HG03066 (cell line): Measurements from ENCODE around the gene NGF.

Source experiments
- ATAC-seq: cut with Tn5 transposase; IDR thresholded peaks from one replicate; pipeline ENCODE4 v1.9.1; 2021; ENCODE audit warnings: low read depth; ENCODE audit not compliant: unreplicated experiment

Gene NGF

GRCh38 chr1:115337276-115337632 lies 795 bp downstream of the NGF start:
- no peak for ATAC-seq

DNA sequence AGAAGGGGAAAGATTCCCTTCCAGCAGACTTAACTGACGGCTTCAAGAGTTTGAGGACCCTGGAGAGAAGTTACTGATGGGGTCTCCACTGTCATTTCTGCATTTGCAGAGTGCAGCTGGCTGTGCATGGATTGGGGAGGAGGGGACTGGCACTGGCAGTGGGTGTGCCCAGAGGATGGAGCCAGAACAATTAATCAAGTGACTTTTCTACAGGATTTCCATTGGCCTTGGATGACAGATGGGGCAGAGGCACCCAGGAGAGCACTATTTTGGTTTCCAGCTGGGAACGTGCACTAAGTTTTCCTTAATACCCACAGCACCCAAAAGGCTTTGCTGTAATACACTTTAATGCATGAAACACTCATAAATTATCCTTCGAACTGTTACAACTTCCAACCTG lies 1.3 kb downstream of the NGF start:
- no peak for ATAC-seq

- no peak for ATAC-seq
These were observed 5.0 kb downstream of the NGF start for GRCh38 chr1:115332813-115333608.

DNA sequence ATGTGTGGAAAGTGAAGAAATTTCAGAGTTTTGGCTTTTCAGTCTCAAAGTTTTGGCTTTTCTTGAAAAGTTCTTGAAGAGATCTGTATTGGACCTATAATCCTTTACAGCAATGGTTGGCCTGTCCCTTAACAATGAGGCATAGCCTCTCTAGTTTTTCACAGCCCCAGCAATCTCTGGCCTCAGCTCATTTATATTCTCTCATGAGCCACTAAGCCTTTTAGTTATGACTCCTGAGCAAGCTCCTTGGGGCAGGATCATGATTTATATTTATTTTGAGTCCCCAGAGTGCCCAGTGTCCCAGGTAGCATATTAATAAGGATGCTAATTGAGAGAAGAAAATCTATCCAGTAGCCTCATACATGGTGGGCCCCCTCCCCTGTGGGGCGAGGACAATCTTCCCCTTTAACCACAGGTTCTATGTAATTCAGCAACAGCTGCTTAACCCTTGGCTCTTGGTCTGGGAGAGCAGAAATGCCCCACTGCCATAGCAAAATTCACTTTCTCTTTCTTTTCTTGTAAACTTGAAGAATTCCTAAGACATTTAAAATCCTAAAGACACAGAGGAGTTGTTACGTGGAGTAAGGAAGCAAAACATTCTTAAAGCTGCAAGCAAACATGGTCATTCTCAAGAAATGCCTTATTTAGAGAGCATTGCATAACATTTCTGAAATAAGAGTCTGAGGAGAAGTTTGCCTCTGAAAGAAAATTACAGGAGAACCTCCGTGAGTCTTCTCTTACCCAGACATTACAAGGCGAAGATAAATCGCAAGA lies 6.3 kb downstream of the NGF start:
- no peak for ATAC-seq

- no peak for ATAC-seq
These were observed 7.5 kb downstream of the NGF start for GRCh38 chr1:115330480-115331013.

GRCh38 chr1:115329965-115330364 lies 8.1 kb downstream of the NGF start:
- ATAC-seq = no peak

GRCh38 chr1:115327270-115327669 lies 10.8 kb downstream of the NGF start:
- ATAC-seq = no peak

DNA sequence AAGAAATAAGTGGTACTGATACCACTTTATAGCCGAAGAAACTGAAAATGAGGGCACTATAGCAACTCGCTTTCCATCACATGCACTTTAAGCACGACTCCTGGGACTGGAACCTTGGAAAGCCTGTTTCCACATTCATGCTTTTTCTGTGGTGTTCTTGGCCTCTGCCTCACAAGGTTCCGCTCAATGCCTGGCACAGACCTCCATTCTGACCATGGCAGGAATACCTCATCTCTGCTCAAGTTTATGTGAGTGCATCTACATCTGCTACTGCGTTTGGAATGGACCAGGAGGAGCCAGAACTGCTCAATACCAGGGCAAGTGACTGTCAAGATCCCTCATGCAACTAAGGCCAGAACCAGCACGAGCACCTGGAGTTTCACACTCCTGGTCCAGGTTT lies 11.6 kb downstream of the NGF start:
- ATAC-seq = no peak

- no peak for ATAC-seq
These were observed 12.2 kb downstream of the NGF start for GRCh38 chr1:115325874-115326273.

DNA sequence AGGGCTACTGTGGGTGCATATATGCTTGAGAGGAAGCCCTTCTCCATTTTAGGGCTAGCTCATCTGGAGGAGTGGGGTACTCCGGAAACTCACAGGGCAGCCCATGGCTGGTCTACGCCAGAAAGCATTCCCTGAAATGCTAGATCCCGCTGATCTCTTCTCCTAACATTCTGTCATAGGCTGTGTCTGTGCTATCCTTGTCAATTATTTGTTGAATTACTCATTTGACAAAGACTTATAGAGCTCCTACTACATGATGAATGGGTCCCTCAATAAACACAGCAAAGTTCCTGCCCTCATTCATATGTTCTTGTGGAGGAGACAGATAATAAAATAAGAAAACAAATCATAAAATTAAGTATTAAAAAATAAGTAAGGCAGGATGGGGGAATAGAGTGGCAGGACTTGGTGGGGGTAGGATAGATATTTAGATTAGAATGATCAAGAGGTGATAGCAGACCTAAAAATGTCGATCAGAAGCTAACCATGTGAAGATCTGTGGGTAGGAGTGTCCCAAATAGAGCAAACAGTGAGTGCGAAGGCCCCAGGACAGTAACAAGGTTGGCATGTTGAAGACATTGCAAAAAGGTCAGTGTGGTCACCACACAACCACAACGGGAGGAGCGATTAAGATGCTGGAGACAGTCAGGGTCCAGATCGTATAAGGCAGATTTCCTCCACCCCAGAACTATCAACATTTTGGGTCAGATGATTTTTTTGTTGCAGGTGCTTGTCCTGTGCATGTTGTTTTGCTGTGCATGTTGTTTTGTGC lies 13.2 kb downstream of the NGF start:
- ATAC-seq = no peak

GRCh38 chr1:115323366-115324004 lies 14.6 kb downstream of the NGF start:
- ATAC-seq = no peak

- ATAC-seq = no peak
These were observed 15.4 kb downstream of the NGF start for GRCh38 chr1:115322631-115323030.

DNA sequence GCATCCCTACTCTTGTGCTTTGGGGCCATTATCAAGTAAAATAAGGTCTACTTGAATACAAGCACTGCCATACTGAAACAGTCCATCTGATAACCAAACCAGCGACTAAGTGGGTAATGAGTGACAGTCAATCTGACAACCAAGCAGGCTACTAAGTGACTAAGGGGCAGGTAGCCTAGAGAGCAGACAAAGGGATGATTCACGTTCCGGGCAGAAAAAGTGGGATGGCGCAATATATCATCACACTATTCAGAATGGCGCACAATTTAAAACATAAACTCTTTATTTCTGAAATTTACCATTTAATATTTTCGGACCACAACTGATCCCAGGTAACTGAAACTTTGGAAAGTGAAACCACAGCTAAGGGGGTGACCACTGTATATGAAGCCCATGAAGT lies 17.7 kb downstream of the NGF start:
- ATAC-seq = no peak

DNA sequence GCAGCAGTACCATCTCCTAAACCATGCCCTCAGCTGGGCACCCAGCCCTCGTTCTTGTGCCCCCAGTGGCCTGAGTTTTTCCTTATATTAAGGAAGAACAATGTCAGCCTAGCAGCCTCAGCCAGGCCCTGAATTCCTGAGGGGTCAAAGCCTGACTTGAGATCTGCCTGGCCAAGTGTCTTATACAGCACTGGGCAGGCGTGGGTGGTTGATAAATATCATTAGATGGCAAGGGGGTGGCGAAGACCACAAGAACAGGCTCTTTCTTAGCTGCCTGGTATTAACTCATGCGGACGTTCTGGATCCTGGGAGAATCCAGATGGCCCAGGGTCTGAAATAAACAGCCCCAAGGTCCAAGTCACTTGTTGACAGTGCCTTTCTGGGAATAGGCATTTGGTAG lies 18.3 kb downstream of the NGF start:
- ATAC-seq = no peak

GRCh38 chr1:115317101-115318012 lies 20.7 kb downstream of the NGF start:
- no peak for ATAC-seq

DNA sequence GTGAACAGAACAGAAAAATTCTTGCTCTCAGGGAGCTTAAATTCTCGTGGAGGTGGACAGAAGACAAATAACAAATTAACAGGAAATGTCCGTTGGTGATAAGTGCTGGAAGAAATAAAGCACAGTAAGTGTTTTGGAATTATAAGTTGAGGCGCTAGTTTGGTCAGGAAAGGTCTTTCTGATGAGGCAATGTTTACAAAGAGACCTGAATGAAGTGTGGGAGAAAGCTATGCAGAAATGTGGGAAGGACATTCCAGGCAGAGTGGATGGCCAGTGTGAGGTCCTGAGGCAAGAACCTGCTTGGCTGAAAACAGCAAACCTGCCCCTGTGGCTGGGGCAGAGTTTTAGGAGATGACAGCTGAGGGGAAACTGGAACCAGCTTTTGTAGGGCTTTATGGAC lies 23.3 kb downstream of the NGF start:
- ATAC-seq = no peak

- no peak for ATAC-seq
These were observed 24.0 kb downstream of the NGF start for GRCh38 chr1:115314092-115314491.

GRCh38 chr1:115313182-115313581 lies 24.9 kb downstream of the NGF start:
- no peak for ATAC-seq

DNA sequence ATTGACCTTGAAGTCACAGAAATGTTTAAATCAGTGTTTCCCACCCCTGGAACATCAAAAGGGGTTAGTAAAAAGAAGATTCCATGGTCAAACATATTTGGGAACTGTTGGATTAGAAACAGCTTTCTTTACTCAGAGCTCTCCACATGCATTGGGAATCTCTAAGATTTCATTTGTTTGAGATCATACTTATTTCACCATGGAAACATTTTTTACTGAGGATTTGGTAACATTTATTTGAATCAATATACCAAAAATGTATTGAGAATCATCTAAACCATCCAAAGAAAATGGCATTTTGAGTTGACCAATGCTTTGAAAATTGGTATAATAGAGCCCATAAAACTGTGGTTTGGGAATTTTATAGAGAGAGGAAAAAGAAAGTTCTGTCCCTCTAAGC lies 25.3 kb downstream of the NGF start:
- ATAC-seq = no peak
